GM06990 (cell line): ENCODE data around the gene CRYL1.

ENCODE experiments used
- DNase-seq: peaks from one replicate; pipeline ENCODE4 v3.0.0-alpha.2; 2011; ENCODE audit not compliant: insufficient read length; ENCODE audit errors: extremely low read depth
- H3K27me3 ChIP-seq: replicated peaks from 2 replicates; pipeline ENCODE4 v1.6.0; 2011; ENCODE audit warnings: low read length; ENCODE audit not compliant: control insufficient read depth, insufficient read depth
- H3K36me3 ChIP-seq: 2 replicates; pipeline ENCODE4 v1.5.1; 2011; ENCODE audit warnings: low read length; ENCODE audit not compliant: control insufficient read depth, insufficient read depth
- H3K4me3 ChIP-seq: replicated peaks from 2 replicates; pipeline ENCODE4 v1.5.1; 2011; ENCODE audit warnings: low read depth, mild to moderate bottlenecking, control low read depth, low read length
- TF ChIP-seq, protein P1 (sequence below): IDR thresholded peaks from 2 replicates; pipeline ENCODE4 v1.5.1; 2011; ENCODE audit warnings: low read length, control low read depth, mild to moderate bottlenecking, inconsistent platforms; ENCODE audit not compliant: insufficient read depth, poor library complexity, severe bottlenecking

Gene CRYL1

DNA sequence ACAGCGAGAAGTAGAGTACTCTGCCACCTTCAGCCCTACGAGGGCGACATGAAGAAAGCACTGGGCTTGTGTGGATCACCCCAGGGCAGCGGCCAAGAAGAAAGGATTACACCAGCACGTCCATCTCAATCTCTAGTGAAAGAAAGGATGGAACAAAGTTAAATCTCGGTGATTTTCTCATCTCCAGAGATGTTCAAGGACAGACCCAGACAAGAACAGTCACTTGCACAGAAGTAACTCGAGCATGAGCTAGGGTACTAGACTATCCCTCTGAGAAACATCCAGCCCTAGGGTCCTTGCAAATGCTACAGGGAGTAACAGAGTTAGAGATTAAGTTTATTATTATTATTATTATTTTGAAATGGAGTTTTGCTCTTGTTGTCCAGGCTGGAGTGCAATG, 106.7 kb downstream of the CRYL1 start:
- H3K4me3 ChIP-seq: no peak overlapping the region
- TF ChIP-seq, protein P1, sequence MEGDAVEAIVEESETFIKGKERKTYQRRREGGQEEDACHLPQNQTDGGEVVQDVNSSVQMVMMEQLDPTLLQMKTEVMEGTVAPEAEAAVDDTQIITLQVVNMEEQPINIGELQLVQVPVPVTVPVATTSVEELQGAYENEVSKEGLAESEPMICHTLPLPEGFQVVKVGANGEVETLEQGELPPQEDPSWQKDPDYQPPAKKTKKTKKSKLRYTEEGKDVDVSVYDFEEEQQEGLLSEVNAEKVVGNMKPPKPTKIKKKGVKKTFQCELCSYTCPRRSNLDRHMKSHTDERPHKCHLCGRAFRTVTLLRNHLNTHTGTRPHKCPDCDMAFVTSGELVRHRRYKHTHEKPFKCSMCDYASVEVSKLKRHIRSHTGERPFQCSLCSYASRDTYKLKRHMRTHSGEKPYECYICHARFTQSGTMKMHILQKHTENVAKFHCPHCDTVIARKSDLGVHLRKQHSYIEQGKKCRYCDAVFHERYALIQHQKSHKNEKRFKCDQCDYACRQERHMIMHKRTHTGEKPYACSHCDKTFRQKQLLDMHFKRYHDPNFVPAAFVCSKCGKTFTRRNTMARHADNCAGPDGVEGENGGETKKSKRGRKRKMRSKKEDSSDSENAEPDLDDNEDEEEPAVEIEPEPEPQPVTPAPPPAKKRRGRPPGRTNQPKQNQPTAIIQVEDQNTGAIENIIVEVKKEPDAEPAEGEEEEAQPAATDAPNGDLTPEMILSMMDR: no peak
- no peaks in the 10 kb centered on the region for H3K36me3 ChIP-seq
- no peak for DNase-seq
- no peaks in the 10 kb centered on the region for H3K27me3 ChIP-seq

DNA sequence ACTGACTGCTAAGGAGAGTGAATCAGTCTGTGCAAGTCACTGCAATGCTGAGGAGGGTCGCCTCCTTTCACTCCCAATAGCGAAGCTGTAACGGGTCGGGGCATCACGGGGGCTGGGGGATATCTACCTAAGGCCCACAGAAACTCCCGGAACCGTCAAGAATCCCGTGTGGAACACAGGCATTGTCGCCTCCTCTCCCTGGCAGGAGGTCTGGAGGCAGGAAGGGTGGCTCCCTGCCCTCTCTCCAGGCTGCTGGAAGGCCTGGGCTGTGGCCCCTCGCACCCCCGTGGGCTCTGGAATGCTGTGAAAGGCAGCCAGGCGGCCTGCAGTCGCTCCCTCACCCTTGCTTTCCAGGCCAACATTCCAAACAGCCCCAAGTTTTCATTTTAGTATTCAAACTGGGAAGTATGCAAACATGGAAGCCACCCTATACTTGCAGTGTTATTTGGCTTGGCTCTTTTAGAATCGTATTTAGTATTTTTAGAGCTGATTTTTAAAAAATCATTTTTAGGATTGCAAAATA, 109.4 kb downstream of the CRYL1 start:
- TF ChIP-seq, protein P1: no peak
- no peaks in the 10 kb centered on the region for H3K27me3 ChIP-seq
- no peaks in the 10 kb centered on the region for H3K36me3 ChIP-seq
- H3K4me3 ChIP-seq: no peak overlapping the region
- DNase-seq: no peak

GRCh38 chr13:20415694-20416107, 110.0 kb downstream of the CRYL1 start:
- Histone ChIP-seq H3K4me3 (no peak overlapping the region), H3K27me3 (no peaks in the 10 kb centered on the region), H3K36me3 (no peaks in the 10 kb centered on the region)
- TF ChIP-seq, protein P1: no peak
- no peak for DNase-seq

- Histone ChIP-seq H3K27me3 (no peaks in the 10 kb centered on the region), H3K36me3 (no peaks in the 10 kb centered on the region)
- TF ChIP-seq, protein P1: no peak
Observed at GRCh38 chr13:20415306-20415679, 110.4 kb downstream of the CRYL1 start.

GRCh38 chr13:20414546-20415305, 110.9 kb downstream of the CRYL1 start:
- no peak for DNase-seq
- Histone ChIP-seq H3K36me3 (no peaks in the 10 kb centered on the region), H3K27me3 (no peaks in the 10 kb centered on the region), H3K4me3 (no peak overlapping the region)
- TF ChIP-seq, protein P1: no peak

More at GRCh38 chr13:20415306-20415679, 110.4 kb downstream of the CRYL1 start:
- H3K4me3 ChIP-seq: no peak overlapping the region
- DNase-seq: no peak
